B cell (primary cell): ENCODE measurements around the gene MAN1A1.

ENCODE experiments used
- EZH2 ChIP-seq: IDR thresholded peaks from 2 replicates; pipeline ENCODE4 v1.6.1; 2012; ENCODE audit warnings: borderline replicate concordance, low read depth, mild to moderate bottlenecking, moderate library complexity, low read length; ENCODE audit not compliant: insufficient read depth, poor library complexity, severe bottlenecking
- TF ChIP-seq, protein P1 (sequence below): fragments of 200-600 bp; IDR thresholded peaks from one replicate; pipeline ENCODE4 v1.8.0; 2022; ENCODE audit warnings: antibody characterized with exemption, mild to moderate bottlenecking

DNA sequence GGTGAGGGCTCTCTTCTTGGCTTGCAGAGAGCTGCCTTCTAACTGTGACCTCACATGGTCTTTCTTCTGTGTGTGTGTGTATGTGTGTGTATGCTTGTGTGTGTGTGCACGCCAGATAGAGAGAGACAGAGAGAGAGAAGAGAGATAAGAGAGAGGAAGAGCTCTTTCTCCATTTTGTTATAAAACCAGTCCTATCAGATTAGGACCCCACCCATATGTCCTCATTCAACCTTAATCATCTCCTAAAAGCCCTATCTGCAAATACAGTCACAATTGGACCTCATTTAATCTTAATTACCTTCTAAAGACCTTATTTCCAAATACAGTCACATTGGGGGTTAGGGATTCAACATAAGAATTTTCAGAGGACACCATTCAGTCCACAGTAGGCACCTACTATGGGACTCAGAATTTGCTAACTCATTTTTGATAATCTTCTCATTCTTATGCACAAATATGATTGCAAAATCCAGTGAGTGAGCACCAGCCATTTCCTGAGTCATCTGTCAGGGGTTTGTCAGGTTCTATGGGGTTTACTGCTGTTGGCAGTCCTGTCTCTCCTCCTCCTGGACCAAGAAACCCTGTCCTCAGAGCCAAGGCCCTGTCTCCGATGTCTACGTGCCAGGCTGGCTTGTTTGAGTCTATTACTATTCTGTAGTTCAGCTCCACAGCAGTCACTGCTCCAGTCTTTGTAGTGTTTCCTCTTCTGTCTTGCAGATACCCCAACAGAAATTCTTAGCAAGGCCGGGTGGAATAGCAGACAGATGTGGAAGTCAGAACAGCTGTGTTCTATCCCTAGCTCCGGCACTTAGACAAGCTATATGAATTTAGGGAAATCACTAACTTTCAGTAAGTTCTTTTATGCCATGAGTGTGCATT lies 212.1 kb downstream of the MAN1A1 start:
- TF ChIP-seq, protein P1, sequence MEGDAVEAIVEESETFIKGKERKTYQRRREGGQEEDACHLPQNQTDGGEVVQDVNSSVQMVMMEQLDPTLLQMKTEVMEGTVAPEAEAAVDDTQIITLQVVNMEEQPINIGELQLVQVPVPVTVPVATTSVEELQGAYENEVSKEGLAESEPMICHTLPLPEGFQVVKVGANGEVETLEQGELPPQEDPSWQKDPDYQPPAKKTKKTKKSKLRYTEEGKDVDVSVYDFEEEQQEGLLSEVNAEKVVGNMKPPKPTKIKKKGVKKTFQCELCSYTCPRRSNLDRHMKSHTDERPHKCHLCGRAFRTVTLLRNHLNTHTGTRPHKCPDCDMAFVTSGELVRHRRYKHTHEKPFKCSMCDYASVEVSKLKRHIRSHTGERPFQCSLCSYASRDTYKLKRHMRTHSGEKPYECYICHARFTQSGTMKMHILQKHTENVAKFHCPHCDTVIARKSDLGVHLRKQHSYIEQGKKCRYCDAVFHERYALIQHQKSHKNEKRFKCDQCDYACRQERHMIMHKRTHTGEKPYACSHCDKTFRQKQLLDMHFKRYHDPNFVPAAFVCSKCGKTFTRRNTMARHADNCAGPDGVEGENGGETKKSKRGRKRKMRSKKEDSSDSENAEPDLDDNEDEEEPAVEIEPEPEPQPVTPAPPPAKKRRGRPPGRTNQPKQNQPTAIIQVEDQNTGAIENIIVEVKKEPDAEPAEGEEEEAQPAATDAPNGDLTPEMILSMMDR = no peak
- TF ChIP-seq EZH2 = no peak
